ENCODE measurements around the gene MTREX.

MTREX gene

DNA sequence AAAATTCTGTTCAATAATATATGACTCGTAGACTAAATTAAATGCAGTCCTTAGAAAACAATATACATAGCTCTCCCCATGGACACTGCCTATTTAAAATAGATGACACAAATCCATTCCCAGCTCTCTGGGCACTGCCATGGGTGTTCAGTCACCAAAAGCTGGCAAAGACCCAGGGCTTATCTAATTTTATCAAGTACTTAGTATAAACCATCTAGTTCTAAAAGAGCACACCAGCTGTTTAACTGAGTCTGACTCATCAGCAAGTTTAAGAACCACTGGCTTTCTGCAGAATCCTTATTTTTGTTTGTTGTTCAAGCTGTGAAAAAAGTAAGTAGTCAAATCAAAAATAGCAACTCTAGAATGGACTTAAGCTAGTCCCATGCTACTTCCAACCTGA lies 119.4 kb downstream of the MTREX start:
- no peak overlapping the region for H3K27ac ChIP-seq
- TF ChIP-seq, protein P1, sequence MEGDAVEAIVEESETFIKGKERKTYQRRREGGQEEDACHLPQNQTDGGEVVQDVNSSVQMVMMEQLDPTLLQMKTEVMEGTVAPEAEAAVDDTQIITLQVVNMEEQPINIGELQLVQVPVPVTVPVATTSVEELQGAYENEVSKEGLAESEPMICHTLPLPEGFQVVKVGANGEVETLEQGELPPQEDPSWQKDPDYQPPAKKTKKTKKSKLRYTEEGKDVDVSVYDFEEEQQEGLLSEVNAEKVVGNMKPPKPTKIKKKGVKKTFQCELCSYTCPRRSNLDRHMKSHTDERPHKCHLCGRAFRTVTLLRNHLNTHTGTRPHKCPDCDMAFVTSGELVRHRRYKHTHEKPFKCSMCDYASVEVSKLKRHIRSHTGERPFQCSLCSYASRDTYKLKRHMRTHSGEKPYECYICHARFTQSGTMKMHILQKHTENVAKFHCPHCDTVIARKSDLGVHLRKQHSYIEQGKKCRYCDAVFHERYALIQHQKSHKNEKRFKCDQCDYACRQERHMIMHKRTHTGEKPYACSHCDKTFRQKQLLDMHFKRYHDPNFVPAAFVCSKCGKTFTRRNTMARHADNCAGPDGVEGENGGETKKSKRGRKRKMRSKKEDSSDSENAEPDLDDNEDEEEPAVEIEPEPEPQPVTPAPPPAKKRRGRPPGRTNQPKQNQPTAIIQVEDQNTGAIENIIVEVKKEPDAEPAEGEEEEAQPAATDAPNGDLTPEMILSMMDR (conservative IDR thresholded peaks at IDR 0.05): no peak
- TF ChIP-seq ZFX (IDR thresholded peaks at IDR 0.05): no peak

DNA sequence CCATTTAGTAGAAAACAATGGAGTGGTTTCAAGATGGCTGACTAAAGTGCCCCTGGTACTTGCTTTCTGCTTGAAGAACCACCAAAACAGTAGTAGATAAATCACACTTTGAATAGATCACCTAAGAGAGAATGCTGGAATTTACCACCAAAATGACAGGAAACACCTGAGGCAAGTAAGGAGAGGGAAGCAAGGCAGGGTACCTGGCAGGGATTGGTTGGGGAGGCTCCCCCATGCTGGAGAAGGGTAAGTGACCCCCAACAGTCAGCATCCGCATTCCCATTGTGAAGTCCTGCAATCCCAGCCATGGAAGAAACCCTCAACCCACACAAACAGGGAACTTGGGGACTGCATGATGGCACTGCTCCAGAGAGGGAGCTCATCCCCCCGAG lies 121.4 kb downstream of the MTREX start:
- peak overlapping the region; percentile 45 for H3K27ac ChIP-seq
- TF ChIP-seq, protein P1 (conservative IDR thresholded peaks at IDR 0.05): no peak
- TF ChIP-seq ZFX (IDR thresholded peaks at IDR 0.05): no peak

DNA sequence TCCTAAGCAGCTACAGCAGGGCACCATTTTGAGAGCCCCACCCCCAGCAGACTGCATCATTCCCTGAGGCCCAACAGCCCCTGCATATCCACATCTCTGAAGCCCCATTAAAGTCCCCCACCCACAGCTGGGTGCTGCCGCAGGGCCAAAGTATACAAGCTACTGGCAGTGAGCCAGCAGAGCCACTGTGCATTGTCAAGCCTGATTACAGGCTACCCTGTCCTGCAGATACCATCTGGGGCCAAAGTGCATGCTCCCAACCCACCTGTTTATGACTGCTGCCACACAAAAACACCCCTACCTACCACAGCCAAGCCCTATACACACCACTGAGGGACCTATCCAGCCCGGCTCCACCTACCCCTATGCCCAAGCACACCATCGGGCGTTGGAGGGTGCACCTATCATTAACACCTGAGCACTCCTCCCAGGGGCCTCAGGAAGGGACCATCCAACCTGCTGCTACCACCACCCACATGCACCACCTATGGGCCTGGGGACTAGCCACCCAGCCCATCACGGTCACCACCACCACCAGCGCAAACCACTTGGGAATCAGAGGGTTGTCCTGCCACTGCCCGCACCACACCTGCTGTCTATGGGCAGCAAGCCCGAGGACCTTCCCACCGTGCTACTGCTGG lies 121.9 kb downstream of the MTREX start:
- H3K27ac ChIP-seq: peak overlapping the region; percentile 45
- TF ChIP-seq ZFX (IDR thresholded peaks at IDR 0.05): no peak
- TF ChIP-seq, protein P1 (conservative IDR thresholded peaks at IDR 0.05): no peak

DNA sequence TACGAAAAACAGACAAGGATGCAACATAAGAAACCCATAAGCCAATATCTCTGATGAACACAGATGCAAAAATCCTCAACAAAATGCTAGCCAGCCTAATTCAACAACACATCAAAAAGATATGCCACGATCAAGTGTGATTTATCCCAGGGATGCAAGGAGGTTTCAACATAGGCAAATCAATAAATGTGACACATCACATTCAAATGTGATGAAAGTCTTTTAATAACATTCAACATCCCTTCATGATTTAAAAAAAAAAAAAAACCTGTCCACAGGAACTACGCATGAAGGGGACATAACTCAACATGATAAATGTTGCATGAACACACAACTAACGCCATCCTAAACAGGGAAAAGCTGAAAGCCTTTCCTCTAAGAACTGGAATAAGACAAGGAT lies 124.8 kb downstream of the MTREX start:
- no peak overlapping the region for H3K27ac ChIP-seq
- TF ChIP-seq ZFX (IDR thresholded peaks at IDR 0.05): no peak
- TF ChIP-seq, protein P1 (conservative IDR thresholded peaks at IDR 0.05): no peak

DNA sequence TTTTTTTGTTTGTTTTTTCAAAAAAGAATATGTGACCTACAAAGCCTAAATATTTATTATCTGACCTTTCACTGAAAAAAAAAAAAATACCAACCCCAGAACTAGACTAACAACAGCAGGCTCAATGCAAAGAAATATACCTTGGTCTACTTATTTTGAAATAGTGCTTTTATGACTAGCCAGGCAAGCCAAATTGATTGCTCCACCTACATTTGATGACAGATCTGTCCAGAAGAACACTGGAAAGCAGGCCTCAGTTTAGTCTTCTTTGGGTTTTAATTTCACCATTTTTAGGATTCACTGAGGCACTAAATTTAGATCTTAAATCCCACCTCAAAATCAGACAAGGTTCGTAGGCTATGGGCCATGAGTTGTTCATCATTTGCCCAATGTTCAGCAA lies 129.7 kb downstream of the MTREX start:
- TF ChIP-seq ZFX (IDR thresholded peaks at IDR 0.05): no peak
- TF ChIP-seq, protein P1 (conservative IDR thresholded peaks at IDR 0.05): no peak
- no peak overlapping the region; the same call in 1 of the 2 replicates for H3K27ac ChIP-seq

DNA sequence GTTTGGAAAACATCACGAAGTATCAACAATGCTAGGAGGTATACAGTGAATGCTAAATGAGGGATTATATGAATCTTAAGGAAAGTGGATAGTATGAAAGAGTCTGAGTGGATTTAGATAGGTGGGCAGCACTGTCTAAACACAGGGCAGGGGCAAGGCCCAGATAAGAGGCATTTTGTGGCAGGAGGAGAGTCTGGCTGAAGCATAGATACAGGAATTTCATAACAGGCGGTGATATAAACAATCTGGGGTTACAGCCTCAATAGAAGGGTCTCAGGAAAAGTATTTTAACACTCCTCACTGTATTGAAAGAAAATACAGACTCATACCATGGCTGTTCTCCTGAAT lies 130.0 kb downstream of the MTREX start:
- peak overlapping the region; percentile 75 for H3K27ac ChIP-seq
- TF ChIP-seq, protein P1 (conservative IDR thresholded peaks at IDR 0.05): no peak
- no peak for TF ChIP-seq ZFX (IDR thresholded peaks at IDR 0.05)

DNA sequence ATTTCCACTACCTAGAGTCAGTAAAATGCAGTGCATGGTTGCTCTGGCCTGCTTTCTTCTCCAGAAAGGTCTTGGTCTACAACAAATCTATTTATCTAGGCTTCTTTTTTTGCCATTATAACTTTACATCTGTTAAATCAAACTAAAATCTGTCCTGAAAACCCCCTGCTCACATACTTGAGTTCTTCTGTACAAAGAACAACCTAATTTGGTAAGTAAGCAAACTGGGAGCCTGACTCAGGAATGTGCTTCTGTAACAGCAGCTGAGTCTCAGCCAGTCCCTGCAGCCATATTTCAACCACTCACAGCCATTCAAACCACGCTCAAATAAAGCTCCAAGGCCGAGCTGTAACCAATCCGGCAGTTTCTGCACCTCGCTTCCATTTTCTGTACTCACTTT lies 131.2 kb downstream of the MTREX start:
- peak overlapping the region; percentile 75 for H3K27ac ChIP-seq

More for the DNA sequence above, 131.2 kb downstream of the MTREX start:
- TF ChIP-seq, protein P1 (conservative IDR thresholded peaks at IDR 0.05): no peak
- TF ChIP-seq ZFX (IDR thresholded peaks at IDR 0.05): no peak

Measured in C4-2B (cell line).